ENCODE data around the gene FAM222A. TPM values are rescaled to one million over a fixed set of nuclear protein-coding genes. Genes with fewer than 3 reads are reported as not detected.

Gene FAM222A
- total and polyA plus RNA-seq, 12 donors: 9.2 to 57.8 (median 25.3) TPM

DNA sequence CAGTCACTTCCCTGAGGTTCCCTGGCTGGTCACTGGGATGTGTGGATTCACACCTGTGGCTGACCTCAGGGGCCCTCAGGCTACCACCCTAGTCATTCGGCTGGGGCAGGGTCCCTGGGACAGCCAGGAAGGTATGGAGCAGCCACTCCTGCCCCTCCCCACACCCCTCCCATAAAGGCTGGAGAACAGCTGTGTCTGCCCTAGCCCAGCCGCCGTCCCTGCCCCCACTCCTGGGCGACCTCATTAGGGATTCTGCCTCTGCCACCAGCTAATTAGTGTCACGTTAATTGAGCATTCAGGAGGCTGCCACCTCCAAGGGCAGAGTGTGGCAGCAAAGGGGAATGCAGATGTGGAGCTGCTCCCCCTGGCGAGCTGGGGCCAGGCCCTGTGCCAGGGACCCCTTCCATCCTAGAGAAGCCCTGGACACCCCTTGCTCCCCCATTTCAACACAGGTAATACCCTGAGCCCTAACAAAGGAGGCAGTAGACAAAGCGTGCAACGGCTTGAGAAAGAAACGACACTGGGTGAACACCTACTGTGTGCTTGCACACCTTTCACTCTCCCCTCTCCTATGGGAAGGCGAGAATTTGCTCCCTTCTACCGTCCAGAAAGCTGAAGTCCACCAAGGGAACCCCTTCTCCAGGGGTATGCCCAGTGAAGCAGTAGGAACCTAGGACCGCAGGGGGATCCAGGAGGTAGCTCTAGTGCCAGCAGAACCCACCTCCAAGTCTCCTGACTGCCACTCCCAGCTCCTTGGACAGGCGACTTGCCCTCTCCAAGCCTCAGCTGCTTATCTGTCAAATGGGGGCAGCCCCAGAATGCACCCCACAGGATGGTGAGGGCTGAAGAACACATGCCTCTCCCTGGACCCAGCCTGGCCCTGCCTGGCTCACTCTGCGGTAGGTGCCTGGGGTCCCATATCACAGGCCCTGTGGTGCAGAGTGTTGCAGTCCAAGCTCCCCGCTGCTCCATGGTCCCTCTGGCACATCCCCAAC lies 45.1 kb downstream of the FAM222A start:
- H3K36me3 ChIP-seq (replicated peaks in 1 of 2): no peaks in the 10 kb centered on the region
- no peaks in the 10 kb centered on the region for H3K27me3 ChIP-seq
- H3K9me3 ChIP-seq (replicated peaks in 1 of 3): peaks cover 0 to 15% (median 0%) of the 10 kb centered on the region in 3 donors
- no peak overlapping the region for H3K4me3 ChIP-seq
- peak overlapping the region in 1 of 5 donors; percentile 67 for H3K27ac ChIP-seq
- peaks cover 26 to 42% of the 10 kb centered on the region in 2 donors for H3K4me1 ChIP-seq (replicated peaks in 1 of 2)
- 79 to 89% (median 81%) methylated on average over 7 to 15 of the region's 15 CpGs for WGBS, 4 donors
- no peak for TF ChIP-seq POLR2A (IDR thresholded peaks at IDR 0.05)
- TF ChIP-seq, protein P1, sequence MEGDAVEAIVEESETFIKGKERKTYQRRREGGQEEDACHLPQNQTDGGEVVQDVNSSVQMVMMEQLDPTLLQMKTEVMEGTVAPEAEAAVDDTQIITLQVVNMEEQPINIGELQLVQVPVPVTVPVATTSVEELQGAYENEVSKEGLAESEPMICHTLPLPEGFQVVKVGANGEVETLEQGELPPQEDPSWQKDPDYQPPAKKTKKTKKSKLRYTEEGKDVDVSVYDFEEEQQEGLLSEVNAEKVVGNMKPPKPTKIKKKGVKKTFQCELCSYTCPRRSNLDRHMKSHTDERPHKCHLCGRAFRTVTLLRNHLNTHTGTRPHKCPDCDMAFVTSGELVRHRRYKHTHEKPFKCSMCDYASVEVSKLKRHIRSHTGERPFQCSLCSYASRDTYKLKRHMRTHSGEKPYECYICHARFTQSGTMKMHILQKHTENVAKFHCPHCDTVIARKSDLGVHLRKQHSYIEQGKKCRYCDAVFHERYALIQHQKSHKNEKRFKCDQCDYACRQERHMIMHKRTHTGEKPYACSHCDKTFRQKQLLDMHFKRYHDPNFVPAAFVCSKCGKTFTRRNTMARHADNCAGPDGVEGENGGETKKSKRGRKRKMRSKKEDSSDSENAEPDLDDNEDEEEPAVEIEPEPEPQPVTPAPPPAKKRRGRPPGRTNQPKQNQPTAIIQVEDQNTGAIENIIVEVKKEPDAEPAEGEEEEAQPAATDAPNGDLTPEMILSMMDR (IDR thresholded peaks at IDR 0.05): no peak
- peak in 6 of 7 donors; percentile 8 to 52 (median 18) for DNase-seq
- intact Hi-C loops (cut with DNase I): no loop called here

DNA sequence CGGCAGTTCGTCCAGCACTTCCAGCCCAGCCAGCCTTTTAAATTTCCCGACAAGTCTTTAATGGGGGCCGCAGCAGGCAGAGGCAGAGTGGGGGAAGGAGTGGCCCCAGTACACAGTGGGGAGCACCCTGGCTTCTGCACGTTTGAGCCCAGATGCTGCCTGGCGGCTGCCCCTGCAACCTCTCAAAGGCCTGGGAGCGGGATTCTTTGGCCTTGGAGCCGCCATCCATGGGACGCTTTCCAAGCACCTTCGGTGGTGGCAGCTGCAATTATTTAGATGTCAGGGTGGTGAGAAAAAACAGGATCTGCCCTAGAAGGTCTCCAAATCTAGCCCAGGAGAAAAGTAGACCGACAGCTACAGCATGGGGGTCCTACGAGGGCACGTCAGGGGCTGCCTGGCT lies 46.0 kb downstream of the FAM222A start:
- Histone ChIP-seq H3K27ac (peak overlapping the region in 3 of 5 donors; percentile 11 to 81 (median 67)), H3K9me3 (replicated peaks in 1 of 3) (peaks cover 0 to 15% (median 0%) of the 10 kb centered on the region in 3 donors), H3K4me1 (replicated peaks in 1 of 2) (peaks cover 26 to 33% of the 10 kb centered on the region in 2 donors), H3K4me3 (no peak overlapping the region), H3K27me3 (no peaks in the 10 kb centered on the region), H3K36me3 (replicated peaks in 1 of 2) (no peaks in the 10 kb centered on the region)
- DNase-seq: peak; percentile 26 to 69 (median 55)
- 41 to 59% (median 50%) methylated on average over 7 to 13 of the region's 13 CpGs for WGBS, 4 donors
- TF ChIP-seq, protein P1 (IDR thresholded peaks at IDR 0.05): no peak
- TF ChIP-seq POLR2A (IDR thresholded peaks at IDR 0.05): no peak
- intact Hi-C loops (cut with DNase I): no loop called here

DNA sequence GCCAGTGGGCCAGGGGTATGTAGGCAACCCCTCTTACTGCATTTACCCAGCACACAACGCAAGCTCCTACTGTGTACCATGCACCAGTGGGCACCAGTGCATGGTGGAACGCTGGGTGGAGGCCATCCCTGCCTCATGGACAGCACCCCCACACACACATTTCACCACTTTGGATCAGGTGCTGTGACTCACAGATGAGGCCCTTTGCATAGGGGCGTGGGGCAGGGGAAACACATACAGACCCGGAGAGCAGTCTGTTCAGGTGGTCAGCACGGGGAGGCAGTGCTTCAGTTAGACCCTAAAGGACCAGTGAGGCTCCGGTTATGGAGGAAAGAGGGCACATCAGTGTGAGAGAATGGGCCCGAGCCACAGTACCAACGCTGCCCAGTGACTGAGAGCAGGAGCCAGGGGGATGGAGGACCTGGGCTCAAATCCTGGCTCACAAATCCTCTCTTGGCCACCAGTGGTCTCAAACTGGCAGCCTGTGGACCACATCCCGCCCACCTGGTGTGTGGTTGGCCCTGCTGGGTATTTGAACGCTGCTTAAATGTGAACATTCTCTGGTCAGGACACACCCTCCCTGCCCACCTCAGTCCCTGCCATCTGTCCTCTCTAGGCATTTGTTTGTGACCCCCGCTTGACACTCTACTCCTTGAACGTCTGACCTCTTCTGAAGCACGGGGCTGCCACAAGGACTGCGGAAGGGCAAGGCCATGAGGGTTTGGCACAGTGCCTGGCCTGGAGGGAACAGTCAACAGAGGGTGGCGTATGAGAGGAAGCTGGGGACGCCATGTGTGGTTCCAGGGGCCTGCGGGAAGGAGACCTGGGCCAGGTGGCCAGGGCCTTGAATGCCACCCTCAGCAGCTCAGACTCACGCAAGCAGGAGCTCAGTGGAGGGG lies 46.7 kb downstream of the FAM222A start:
- Histone ChIP-seq H3K27ac (peak overlapping the region in 3 of 5 donors; percentile 52 to 81 (median 67)), H3K27me3 (no peaks in the 10 kb centered on the region), H3K9me3 (replicated peaks in 1 of 3) (peaks cover 0 to 15% (median 0%) of the 10 kb centered on the region in 3 donors), H3K4me1 (replicated peaks in 1 of 2) (peaks cover 26 to 31% of the 10 kb centered on the region in 2 donors), H3K36me3 (replicated peaks in 1 of 2) (no peaks in the 10 kb centered on the region), H3K4me3 (no peak overlapping the region)
- WGBS, 4 donors: 43 to 52% (median 46%) methylated on average over 17 to 18 of the region's 18 CpGs
- no peak for TF ChIP-seq POLR2A (IDR thresholded peaks at IDR 0.05)
- TF ChIP-seq, protein P1 (IDR thresholded peaks at IDR 0.05): no peak
- intact Hi-C loops (cut with DNase I): no loop called here
- peak; percentile 56 to 90 (median 84) for DNase-seq
